Prostate gland (tissue), 2 donors: Measurements from ENCODE around the gene C1orf105.

Experiments
- CTCF ChIP-seq, 4 experiments: fragments of 200-600 bp in 2 of 4; fragments of 450-650 bp in 2 of 4; sonication (generic) in 2 of 4; IDR thresholded peaks; 1 replicate in 3 of 4; 2 replicates in 1 of 4; pipeline ENCODE4 v1.5.1; 2016 to 2019; ENCODE audit warnings: antibody characterized with exemption in 4 of 4, mild to moderate bottlenecking in 2 of 4, moderate library complexity in 2 of 4
- POLR2A ChIP-seq: fragments of 450-650 bp; IDR thresholded peaks from one replicate; pipeline ENCODE4 v1.6.1; 2016; ENCODE audit warnings: antibody characterized with exemption, mild to moderate bottlenecking

- no peak for TF ChIP-seq CTCF (IDR thresholded peaks at IDR 0.05)
- no peak for TF ChIP-seq POLR2A
These were observed 27.2 kb downstream of the C1orf105 start for GRCh38 chr1:172447641-172448040.
